ENCODE results near the gene APLP1.
"Not testable (repeated sequence)": the region's sequence is repeated elsewhere in the genome, so short reads cannot be mapped to it uniquely, and the experiment has no call there.

APLP1 gene

DNA sequence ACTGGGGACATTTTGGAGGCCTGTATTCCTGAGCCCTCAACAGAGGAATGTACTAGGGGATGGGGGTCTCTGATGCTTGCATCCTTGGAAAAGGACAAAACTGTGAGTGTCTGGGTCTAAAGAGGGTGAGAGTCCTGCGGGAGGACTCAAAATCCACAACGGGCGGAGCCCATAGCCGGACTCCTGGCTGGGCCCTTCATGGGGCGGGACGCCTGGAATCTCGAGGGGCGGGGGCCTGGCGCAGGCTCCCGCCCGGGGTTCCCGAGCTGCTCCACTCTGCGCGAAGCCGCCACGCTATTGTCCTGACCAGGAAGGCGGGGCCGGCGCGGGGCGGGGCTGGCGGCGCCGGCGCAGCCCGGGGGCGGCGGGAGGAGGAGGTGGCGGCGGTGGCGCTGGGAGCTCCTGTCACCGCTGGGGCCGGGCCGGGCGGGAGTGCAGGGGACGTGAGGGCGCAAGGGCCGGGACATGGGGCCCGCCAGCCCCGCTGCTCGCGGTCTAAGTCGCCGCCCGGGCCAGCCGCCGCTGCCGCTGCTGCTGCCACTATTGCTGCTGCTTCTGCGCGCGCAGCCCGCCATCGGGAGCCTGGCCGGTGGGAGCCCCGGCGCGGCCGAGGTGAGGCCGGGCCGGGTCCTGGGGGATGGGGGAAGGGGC is at the start of gene APLP1:
APLP1 (plus strand) TSS at position 403 of the 651 bp plus-strand sequence; CDS start at position 466, 63 bp downstream.
- peak; percentile 37 for DNase-seq (ENCODE audit: low read depth, low spot score)

DNA sequence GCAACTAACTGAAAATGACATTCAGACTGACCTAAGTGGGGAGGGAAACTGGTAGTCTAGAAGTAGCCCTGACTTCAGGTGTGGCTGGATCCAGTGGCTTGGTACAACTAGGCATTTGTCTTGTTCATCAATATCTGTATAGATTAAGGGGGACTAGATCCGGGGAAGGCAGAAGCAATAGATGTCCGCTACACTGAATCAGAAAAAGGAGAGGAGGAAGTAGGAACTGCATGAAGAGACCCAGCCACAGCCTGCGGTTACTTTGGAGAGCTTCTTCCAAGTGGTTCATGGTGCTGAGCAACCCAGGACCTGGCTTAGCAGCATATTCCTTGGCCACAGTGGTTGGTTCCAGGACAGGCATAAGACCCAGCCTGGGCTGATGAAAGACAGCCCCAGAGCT is 45.8 kb upstream of the APLP1 start:
- DNase-seq (ENCODE audit: low read depth, low spot score), result no peak

DNA sequence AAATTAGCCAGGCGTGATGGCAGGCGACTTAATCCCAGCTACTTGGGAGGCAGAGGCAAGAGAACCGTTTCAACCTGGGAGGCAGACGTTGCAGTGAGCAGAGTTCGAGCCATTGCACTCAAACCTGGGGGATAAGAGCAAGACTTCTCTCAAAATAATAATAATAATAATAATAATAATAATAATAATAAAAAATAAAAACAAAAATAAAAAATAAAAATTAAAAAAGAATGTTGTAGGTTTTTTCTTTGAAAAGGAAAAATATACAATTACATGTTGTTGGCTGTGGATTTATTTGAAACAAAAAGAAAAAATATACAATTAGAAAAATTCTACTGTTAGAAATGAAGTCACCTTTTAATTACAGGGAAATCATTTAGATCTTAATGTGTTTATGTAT is 44.2 kb upstream of the APLP1 start:
- DNase-seq (ENCODE audit: low read depth, low spot score), result no peak

DNA sequence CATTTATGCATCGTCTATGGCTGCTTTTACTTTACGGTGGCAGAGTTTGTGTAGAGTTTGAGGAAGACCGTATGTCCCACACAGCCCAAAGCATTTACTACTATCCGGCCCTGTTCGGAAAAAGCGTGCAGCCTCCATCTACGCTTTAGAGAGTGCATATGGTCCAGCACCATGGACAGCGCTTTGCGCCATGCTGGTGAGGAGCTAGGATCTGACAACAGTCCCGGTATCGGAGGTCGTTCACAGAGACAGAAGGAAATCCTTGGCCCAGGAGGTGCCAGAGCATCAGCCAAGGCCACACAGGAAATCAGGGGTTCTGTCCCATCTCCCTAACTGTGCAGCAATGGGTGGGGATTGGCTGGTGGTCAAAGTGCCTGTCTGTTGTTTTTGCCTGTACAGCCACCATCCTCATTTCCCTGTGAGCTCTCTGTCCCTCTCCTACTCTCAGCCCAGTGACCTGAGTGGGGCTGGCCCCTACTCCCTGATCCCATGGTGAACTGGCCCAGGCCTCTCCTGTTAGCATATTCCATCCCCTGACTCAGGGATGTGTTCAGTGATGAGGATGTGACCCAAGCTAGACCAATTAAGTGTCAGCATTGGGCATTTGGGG is 39.6 kb upstream of the APLP1 start:
- no peak for DNase-seq (ENCODE audit: low read depth, low spot score)

DNA sequence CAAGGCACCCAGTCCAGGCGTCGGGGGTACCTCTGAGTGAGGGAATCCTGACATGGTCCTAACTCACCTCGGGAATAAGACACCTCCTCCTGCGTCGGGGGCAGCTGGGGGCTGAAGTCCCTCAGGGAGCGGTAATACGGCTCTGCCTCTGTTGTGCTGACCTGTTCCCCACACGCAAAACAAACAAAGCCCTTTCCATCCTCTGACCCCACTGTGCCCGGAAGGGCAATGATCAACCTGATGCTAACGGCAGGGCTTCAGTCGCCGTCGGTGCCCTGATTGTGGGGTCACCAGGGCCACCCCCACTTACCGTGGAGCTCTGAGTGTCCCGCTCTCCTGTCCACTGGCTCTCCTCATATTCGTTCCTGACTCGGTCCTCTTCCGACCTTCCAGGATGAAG is 37.4 kb upstream of the APLP1 start:
- DNase-seq (ENCODE audit: low read depth, low spot score), result no peak

DNA sequence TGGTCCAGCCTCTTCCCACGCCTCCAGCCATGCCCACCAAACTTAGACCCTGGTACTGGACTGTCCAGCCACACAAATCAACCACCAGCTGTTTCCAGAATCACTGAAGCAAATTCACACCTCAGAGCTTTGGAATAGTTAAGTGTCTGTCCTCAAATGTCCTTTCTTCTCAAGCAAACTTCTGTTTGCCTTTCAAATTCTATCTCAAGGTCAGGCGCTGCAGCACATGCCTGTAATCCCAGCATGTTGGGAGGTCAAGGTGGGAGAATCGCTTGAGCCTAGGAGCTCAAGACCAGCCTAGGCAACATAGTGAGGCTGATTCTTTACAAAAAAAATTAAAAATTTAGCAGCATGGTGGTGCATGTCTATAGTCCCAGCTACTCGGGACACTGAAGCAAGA is 36.3 kb upstream of the APLP1 start:
- DNase-seq (ENCODE audit: low read depth, low spot score), result no peak

DNA sequence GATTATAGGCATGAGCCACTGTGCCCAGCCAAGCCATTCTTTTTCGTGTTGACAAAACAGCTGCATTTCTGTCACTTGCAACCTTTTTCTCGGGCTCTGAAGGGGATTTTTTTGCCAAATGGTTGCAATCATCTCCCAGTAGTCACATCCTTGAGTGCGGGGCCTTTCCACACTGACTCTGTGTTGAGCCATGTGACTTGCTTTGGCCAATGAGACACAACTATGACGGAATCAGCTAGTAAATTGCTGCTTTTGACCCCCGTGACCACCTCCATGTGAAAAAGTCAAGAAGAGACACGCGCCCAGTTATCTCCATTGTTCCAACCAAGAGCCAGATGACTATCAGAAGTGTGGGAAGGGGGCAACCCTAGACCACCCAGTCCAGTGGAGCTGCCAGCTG is 34.4 kb upstream of the APLP1 start:
- DNase-seq (ENCODE audit: low read depth, low spot score), result no peak

DNA sequence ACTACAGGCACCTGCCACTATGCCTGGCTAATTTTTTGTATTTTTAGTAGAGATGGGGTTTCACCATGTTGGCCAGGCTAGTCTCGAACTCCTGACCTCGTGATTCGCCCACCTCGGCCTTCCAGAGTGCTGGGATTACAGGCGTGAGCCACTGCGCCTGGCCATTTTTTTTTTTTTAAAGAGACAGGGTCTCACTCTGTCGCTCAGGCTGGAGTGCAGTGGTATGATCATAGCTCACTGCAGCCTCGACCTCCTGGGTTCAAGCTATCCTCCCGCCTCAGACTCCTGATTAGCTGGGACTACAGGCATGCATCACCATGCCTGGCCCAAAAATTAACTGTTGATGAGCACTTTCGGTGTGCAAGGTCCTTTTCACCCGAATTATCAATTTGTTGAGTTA is 32.3 kb upstream of the APLP1 start:
- not testable (repeated sequence) for DNase-seq (ENCODE audit: low read depth, low spot score)

DNA sequence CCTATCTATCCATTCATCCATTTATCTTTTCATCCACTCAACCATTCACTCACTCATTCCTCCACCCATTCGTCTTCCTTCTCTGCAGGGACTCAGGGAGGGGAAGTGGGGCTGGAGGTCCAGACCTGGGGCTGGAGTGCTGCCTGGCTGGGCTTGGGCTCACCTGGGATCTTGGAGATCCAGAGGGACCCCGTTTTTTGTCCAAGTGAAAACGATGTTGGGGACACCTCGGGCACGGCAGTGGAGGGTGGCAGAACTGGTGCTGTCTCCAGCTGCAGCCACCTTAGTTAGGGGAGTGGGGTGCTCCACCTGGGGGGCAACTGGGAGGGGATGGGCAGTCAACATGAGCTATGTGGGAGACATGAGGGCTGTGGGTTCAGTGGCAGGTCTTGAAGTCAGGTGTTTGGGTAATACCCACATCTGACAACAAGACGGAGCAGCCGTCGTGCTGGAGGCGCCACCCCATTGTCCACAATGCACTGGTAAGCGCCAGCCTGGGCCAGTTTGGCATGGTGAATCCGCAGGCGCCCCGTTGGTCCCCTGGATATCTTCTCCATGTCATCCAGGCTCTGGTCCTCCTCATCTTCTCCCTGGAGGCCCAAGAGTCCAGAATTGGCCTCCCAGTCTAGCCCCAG is 26.3 kb upstream of the APLP1 start:
- no peak for DNase-seq (ENCODE audit: low read depth, low spot score)

DNA sequence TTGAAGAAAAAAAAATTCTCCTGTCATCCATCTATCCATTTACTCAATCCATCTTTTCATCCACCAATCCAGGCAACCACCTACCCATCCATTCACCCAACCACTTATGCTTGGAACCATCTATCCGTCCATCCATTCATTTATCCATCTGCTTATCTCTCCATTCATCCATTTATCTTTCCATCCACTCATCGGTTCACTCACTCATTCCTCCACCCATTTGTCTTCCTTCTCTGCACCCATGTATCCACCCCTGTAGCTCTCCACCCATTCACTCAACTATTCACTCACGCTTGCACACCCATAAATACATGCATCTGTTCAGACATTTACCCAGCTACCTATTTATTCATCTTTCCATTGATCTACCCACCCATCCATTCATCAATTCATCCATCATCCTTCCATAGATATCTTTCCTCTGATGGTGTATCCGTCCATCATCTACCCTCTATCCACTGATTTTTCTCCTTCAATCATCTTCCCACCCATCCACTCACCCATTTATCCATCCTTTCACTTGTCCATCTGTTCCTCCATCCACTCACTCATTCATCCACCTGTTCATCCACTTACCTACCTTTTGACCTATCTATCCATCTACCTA is 25.6 kb upstream of the APLP1 start:
- no peak for DNase-seq (ENCODE audit: low read depth, low spot score)

DNA sequence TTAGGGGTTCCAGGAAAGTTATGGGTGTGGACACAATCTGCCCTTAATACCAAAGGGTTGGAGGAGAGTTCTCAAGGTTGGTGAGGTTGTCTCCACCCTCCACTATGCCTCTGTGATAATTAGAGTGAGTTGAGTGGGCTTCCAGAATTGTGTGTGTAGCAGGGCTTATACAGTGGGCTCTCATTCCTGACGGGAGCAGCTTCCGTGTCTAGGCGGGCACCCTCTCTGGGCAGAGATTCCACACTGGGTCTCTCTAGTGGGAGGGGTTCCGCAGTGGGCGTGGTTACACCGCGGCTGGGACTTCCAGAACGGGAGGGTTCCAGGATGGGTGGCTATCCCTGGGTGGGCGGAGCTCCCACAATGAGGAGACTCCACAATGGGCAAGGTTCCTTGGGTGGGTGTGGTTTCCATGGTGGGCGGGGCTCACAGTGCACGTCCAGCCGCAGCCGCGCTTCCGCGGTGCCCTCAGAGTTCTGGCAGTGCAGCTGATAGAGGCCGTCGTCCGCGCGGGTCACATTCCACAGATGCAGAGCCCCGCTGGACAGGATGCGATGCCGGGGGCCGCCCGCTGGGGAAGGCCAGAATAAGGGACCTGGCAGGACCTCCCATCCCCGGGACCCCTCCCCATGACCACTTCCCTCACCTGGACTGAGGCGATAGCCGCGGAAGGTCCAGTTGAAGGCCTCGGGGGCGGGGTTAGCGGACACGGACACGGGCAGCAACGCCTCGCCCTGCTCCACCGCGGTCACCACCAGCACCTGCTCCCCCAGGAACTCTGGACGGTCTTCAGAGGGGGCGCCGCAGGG is 24.5 kb upstream of the APLP1 start:
- DNase-seq (ENCODE audit: low read depth, low spot score), result no peak

DNA sequence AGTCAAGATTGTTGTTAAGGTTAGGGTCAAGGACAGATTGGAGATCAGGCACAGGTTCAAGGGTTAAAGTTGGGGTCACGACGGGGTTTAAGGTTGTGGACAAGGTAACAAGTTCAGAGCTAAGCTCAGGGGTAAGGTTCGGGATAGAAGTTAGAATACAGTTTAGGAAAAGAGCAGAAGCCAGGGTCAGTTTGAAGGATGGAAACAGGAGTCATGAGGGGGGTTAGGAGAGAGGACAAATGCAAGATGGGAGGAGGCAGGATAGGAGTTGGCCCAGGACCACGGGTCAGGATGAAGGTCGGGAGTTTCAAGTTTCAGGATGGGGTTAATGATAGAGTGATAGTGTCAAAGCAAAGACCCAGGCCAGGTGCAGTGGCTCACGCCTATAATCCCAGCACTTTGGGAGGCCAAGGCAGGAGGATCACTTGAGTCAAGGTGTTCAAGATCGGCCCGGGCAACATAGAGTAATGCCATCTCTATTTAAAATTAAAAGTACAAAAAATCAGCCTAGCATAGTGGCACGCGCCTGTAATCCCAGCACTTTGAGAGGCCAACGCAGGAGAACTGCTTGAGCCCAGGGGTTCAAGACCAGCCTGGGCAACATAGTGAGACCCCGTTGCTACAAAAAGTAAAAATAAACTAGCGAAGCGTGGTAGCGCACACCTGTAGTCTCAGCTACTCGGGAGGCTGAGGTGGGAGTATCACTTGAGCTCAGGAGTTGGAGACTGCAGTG is 23.7 kb upstream of the APLP1 start:
- DNase-seq (ENCODE audit: low read depth, low spot score), result no peak

DNA sequence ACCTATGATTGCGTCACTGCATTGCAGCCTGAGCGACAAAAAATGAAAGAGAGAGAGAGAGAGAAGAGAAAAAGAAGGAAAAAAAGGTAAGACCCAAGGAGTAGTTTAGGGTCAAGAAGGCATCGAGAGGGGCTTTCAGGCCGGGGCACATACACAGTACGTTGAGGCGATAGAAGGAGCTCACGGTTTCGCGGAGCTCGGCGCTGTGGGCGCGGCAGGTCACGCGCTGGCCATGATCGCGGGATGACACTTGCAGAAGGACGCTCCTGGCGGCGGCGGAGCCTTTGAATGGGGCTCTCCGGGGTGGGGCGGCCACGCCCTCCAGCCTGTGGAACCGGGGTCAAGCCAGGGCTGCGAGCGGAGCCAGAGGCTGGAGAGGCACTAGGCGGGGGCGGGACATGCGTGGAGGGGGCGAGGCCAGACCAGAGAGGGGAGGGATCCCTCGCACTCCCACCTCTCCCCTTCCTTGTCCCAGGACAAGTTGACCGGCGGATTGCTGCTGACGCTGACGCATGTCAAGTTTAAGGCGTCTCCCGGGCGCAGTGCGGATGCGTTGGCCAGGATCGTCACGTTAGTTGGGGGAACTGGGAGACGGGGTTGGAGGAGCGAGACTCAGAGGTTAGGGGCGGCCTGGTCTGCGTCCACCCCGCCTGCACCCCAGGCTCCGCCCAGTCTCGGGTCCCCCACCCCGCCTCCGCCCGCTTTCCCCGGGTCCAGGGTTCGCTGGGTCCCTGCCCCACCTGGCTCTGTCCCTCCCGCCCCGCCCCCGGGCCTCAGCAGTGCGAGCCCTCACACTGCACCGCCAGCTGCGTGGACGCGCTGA is 22.9 kb upstream of the APLP1 start:
- no peak for DNase-seq (ENCODE audit: low read depth, low spot score)

DNA sequence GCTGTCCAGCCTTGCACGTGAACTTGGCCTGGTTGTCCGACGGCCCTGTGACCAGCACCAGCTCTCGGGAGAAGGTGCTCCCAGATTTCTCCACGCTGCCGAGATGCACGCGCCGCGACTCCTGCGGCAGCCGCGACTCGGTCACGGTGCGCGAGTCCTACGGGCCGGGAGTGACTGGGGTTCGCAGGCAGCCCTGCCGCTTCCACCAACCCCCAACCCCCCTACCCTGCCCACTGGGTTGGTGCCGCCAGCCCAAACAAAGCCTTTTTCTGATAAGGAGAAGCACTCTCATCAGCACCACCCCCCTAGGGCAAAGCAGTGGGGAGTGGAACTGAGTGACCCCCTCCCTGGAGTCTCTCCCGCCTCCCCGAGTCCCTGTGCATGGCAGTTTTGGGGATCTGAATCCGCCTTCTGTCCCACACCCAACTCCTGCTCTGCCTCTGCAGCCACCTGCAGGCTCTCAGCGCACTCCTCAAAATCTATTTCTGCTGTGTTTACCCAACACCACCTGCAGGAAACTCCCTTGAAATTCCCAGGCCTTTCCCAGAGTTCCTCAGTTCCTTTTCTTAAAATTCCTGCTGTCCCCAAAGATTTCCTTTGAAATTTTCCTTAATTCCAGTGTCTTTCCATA is 22.2 kb upstream of the APLP1 start:
- DNase-seq (ENCODE audit: low read depth, low spot score), result no peak

DNA sequence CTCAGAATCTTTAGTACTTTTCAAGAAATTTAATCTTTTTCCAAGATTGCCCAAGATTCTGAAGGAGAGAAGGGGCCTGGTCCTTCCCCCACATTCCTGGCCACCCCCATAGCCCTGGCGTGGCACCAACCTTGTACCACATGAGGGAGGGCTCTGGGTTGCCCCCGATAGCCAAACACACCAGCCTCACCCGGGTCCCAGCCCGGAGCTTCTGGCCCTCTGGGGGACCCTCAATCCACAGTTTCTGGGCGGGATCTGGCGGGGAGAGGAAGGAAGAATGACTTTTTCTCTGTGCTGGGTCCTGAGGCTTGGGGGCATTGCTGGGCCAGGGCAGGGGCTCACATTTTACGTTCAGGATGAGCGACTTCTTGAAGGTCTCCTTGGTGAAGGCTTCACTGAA is 20.5 kb upstream of the APLP1 start:
- DNase-seq (ENCODE audit: low read depth, low spot score), result no peak

DNA sequence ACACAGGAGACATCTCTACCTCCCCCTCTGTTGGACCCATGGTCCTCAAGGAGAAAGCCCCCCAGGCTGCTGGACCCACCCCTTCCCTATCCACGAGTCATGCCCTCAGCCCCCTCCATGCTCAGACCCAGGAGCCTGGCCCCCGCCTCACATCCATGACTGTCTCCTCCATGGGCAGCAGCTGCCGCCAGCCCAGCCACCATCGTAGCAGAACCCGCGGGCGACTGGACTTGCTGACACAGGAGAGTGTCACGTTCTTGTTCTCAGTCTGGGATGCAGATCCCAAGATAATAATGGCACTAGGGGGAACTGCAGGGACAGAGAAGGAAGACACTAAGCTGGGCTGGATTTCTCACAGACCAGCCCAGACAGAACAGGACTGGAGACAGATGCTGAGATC is 19.9 kb upstream of the APLP1 start:
- DNase-seq (ENCODE audit: low read depth, low spot score), result no peak

DNA sequence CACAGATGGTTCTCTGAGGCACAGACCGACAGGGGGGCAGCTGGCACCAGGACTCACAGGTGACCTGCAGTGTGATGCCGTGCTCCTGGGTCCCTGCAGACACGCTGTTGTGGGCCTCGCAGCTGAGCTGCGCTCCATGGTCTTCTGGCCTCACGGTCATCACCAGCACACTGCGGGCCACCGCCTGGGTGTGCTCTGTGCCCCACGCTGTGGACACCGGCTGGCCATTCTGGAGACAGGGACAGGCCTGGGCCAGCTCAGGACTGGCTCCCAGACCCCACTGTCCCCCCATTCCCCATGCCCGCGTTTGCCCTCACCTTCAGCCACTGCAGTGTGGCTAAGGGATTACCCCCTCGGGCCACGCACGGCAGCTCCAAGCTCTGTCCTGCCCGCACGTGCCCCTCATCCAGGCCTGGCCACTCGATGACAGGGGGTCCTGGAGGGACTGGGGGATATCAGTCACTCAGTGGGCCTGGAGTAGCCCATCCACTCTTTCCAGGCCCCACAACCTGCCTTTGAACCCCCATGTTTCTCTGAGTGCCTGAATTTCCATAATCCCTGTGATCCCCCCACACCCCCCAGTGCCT is 19.4 kb upstream of the APLP1 start:
- DNase-seq (ENCODE audit: low read depth, low spot score), result no peak

DNA sequence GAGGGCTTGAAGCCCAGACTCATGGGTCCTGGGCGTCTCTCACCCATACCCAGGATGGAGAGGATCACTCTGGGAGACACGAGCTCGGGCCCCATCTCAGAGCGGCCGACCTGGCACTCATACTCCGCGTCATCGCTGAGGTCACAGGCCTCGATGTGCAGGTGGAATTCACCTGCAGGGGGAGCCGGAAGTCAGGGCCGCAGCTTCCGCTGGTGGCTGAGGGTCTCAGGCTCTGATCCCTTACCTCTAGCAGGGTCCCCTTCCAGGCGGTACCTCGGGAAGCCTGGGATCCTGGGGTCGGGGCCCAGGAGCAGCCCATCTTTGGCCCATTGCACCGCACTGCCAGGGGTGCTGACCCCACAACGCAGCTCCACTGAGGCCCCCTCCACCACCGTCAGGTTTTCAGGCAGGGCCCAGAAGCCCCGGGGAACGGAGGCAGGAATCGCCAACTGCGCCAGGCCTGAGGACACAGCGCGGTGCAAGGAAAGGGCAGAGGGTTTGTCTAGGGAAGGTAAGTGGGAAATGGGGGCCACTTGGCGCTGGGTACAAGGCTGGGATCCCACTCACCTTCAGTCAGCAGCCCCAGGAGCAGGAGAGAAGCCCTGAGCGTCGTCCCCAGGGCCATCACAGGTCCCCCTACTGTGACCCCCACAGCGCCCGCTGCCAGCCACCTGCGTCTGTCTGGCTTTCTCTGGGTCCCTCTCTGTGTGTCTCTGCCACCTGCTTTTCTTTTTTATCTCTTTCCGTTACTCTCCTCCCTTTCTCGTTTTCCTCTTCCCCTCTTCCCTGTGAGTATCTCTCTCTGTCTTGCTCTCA is 17.0 kb upstream of the APLP1 start:
- no peak for DNase-seq (ENCODE audit: low read depth, low spot score)
